Astrocyte of the cerebellum (primary cell): Measurements from ENCODE around the gene NCAPD2.
"Not testable (repeated sequence)": the region's sequence is repeated elsewhere in the genome, so short reads cannot be mapped to it uniquely, and the experiment has no call there.

Source experiments
- DNase-seq: peaks from one replicate; pipeline ENCODE4 v3.0.0-alpha.2; 2011; ENCODE audit warnings: low read depth
- H3K4me3 ChIP-seq: 2 replicates; pipeline ENCODE4 v1.5.1; 2011; ENCODE audit warnings: mild to moderate bottlenecking, low read depth, low read length, moderate library complexity
- CTCF ChIP-seq: IDR thresholded peaks from 2 replicates; pipeline ENCODE4 v1.5.1; 2012; ENCODE audit warnings: low read length, low read depth, moderate library complexity, mild to moderate bottlenecking; ENCODE audit errors: missing control alignments
- in situ Hi-C: cut with HindIII; loops from 2 replicates; pipeline ENCODE4 v1.10.0; 2017; ENCODE audit warnings: low sequenced_read_pairs

NCAPD2 gene

GRCh38 chr12:6471989-6472360 lies 21.9 kb upstream of the NCAPD2 start:
- no peak for TF ChIP-seq CTCF
- in situ Hi-C loops: no loop called here
- DNase-seq: no peak
- no peak overlapping the region for H3K4me3 ChIP-seq

GRCh38 chr12:6472491-6472890 lies 21.4 kb upstream of the NCAPD2 start:
- no peak for TF ChIP-seq CTCF
- no peak for DNase-seq
- in situ Hi-C loops: no loop called here

GRCh38 chr12:6475233-6475975 lies 18.5 kb upstream of the NCAPD2 start:
- in situ Hi-C loops, DNase-seq, H3K4me3 ChIP-seq: not testable (repeated sequence)

More at GRCh38 chr12:6472491-6472890, 21.4 kb upstream of the NCAPD2 start:
- no peak overlapping the region for H3K4me3 ChIP-seq

GRCh38 chr12:6476489-6476888 lies 17.4 kb upstream of the NCAPD2 start:
- in situ Hi-C loops: no loop called here
- TF ChIP-seq CTCF: no peak
- peak; percentile 46 for DNase-seq
- H3K4me3 ChIP-seq: no peak overlapping the region

GRCh38 chr12:6477601-6478377 lies 16.1 kb upstream of the NCAPD2 start:
- DNase-seq, in situ Hi-C loops: not testable (repeated sequence)

GRCh38 chr12:6478416-6478815 lies 15.5 kb upstream of the NCAPD2 start:
- in situ Hi-C loops: no loop called here
- no peak overlapping the region for H3K4me3 ChIP-seq
- no peak for TF ChIP-seq CTCF
- no peak for DNase-seq

More at GRCh38 chr12:6477601-6478377, 16.1 kb upstream of the NCAPD2 start:
- not testable (repeated sequence) for H3K4me3 ChIP-seq

- TF ChIP-seq CTCF: no peak
- DNase-seq: no peak
- in situ Hi-C loops: no loop called here
- no peak overlapping the region for H3K4me3 ChIP-seq
Observed at GRCh38 chr12:6488240-6488639, 5.7 kb upstream of the NCAPD2 start.
